Measurements from ENCODE around the gene L1CAM. TPM values are rescaled to one million over a fixed set of nuclear protein-coding genes. Genes with fewer than 3 reads are reported as not detected.
A peak's percentile ranks its signal among the peaks of the same experiment; 100 is the strongest.

L1CAM gene
- total RNA-seq, 1 donor from 2014 or later: 1.4 TPM

GRCh38 chrX:153825042-153825441 is 60.9 kb downstream of the L1CAM start:
- H3K4me3 Mint-ChIP-seq (ENCODE audit: low read depth): no peak overlapping the region
- peaks cover 3% of the 10 kb centered on the region for H3K9me3 Mint-ChIP-seq (ENCODE audit: low read depth)
- no peaks in the 10 kb centered on the region for H3K4me1 Mint-ChIP-seq (ENCODE audit: low read depth)
- no peak overlapping the region for H3K27ac Mint-ChIP-seq
- no peak for TF ChIP-seq CTCF (IDR thresholded peaks at IDR 0.05; ENCODE audit: unreplicated experiment)
- no peaks in the 10 kb centered on the region for H3K36me3 Mint-ChIP-seq (ENCODE audit: insufficient read depth)
- DNase-seq (ENCODE audit: low spot score, unreplicated experiment): no peak
- peaks cover 43% of the 10 kb centered on the region for H3K27me3 Mint-ChIP-seq

- H3K27ac Mint-ChIP-seq: no peak overlapping the region
- H3K4me3 Mint-ChIP-seq (ENCODE audit: low read depth): no peak overlapping the region
- H3K9me3 Mint-ChIP-seq (ENCODE audit: low read depth): peaks cover 3% of the 10 kb centered on the region
- peaks cover 43% of the 10 kb centered on the region for H3K27me3 Mint-ChIP-seq
- H3K4me1 Mint-ChIP-seq (ENCODE audit: low read depth): no peaks in the 10 kb centered on the region
- no peak for TF ChIP-seq CTCF (IDR thresholded peaks at IDR 0.05; ENCODE audit: unreplicated experiment)
- H3K36me3 Mint-ChIP-seq (ENCODE audit: insufficient read depth): no peaks in the 10 kb centered on the region
- DNase-seq (ENCODE audit: low spot score, unreplicated experiment): no peak
Observed at GRCh38 chrX:153824348-153824747, 61.6 kb downstream of the L1CAM start.

GRCh38 chrX:153821066-153821465 is 64.9 kb downstream of the L1CAM start:
- Mint-ChIP-seq H3K4me1 (ENCODE audit: low read depth) (no peaks in the 10 kb centered on the region), H3K4me3 (ENCODE audit: low read depth) (no peak overlapping the region), H3K27ac (no peak overlapping the region), H3K36me3 (ENCODE audit: insufficient read depth) (no peaks in the 10 kb centered on the region), H3K27me3 (peaks cover 19% of the 10 kb centered on the region), H3K9me3 (ENCODE audit: low read depth) (peaks cover 3% of the 10 kb centered on the region)
- no peak for TF ChIP-seq CTCF (IDR thresholded peaks at IDR 0.05; ENCODE audit: unreplicated experiment)
- no peak for DNase-seq (ENCODE audit: low spot score, unreplicated experiment)

- peaks cover 16% of the 10 kb centered on the region for H3K27me3 Mint-ChIP-seq
- H3K36me3 Mint-ChIP-seq (ENCODE audit: insufficient read depth): no peaks in the 10 kb centered on the region
- H3K4me3 Mint-ChIP-seq (ENCODE audit: low read depth): no peak overlapping the region
- no peak for DNase-seq (ENCODE audit: low spot score, unreplicated experiment)
- H3K9me3 Mint-ChIP-seq (ENCODE audit: low read depth): peaks cover 3% of the 10 kb centered on the region
- no peak for TF ChIP-seq CTCF (IDR thresholded peaks at IDR 0.05; ENCODE audit: unreplicated experiment)
- H3K4me1 Mint-ChIP-seq (ENCODE audit: low read depth): no peaks in the 10 kb centered on the region
- H3K27ac Mint-ChIP-seq: no peak overlapping the region
Observed at GRCh38 chrX:153820601-153821000, 65.4 kb downstream of the L1CAM start.

- Mint-ChIP-seq H3K9me3 (ENCODE audit: low read depth) (peaks cover 10% of the 10 kb centered on the region), H3K27ac (no peak overlapping the region), H3K36me3 (ENCODE audit: insufficient read depth) (no peaks in the 10 kb centered on the region), H3K27me3 (peaks cover 10% of the 10 kb centered on the region), H3K4me1 (ENCODE audit: low read depth) (no peaks in the 10 kb centered on the region), H3K4me3 (ENCODE audit: low read depth) (peak overlapping the region; percentile 61)
- no peak for DNase-seq (ENCODE audit: low spot score, unreplicated experiment)
- TF ChIP-seq CTCF (IDR thresholded peaks at IDR 0.05; ENCODE audit: unreplicated experiment): no peak
Observed at GRCh38 chrX:153819384-153820040, 66.5 kb downstream of the L1CAM start.

Data from progenitor cell of endocrine pancreas (in vitro differentiated cells).